Right renal cortex interstitium (tissue), 3 donors: ENCODE results near the gene PFDN2. TPM values are rescaled to one million over a fixed set of nuclear protein-coding genes. Genes with fewer than 3 reads are reported as not detected.
"Not testable (repeated sequence)": the region's sequence is repeated elsewhere in the genome, so short reads cannot be mapped to it uniquely, and the experiment has no call there.

Experiments used
- DNase-seq, 3 donors: peaks; one replicate each; pipeline ENCODE4 v3.0.0-alpha.2; 2013; ENCODE audit warnings: low read depth in 3 of 3, low spot score in 2 of 3
- polyA plus RNA-seq, 3 donors: library from polyadenylated mRNA; unstranded; fragments of 120-200 nt; gene quantifications; one replicate each; pipeline ENCODE4 v1.2.1, GENCODE V29; 2013; ENCODE audit not compliant: insufficient read length in 3 of 3

PFDN2 gene
- polyA plus RNA-seq, 3 donors = 79.7 to 87.7 (median 84.3) TPM

GRCh38 chr1:161065681-161066080 is 52.2 kb downstream of the PFDN2 start:
- not testable (repeated sequence) for DNase-seq

DNA sequence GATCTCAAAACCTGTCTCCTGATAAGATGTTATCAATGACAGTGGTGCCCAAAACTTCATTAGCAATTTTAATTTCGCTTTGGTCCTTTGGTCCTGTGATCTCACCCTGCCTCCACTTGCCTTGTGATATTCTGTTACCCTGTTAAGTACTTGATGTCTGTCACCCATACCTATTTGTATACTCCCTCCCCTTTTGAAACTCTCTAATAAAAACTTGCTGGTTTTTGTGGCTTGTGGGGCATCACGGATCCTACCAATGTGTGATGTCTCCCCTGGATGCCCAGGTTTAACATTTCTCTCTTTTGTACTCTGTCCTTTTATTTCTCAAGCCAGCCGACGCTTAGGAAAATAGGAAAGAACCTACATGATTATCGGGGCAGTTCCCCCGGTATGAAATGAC is 53.9 kb downstream of the PFDN2 start:
- DNase-seq = not testable (repeated sequence)

GRCh38 chr1:161061419-161061818 is 56.4 kb downstream of the PFDN2 start:
- DNase-seq = no peak

- no peak for DNase-seq
Observed at GRCh38 chr1:161059293-161059692, 58.5 kb downstream of the PFDN2 start.

DNA sequence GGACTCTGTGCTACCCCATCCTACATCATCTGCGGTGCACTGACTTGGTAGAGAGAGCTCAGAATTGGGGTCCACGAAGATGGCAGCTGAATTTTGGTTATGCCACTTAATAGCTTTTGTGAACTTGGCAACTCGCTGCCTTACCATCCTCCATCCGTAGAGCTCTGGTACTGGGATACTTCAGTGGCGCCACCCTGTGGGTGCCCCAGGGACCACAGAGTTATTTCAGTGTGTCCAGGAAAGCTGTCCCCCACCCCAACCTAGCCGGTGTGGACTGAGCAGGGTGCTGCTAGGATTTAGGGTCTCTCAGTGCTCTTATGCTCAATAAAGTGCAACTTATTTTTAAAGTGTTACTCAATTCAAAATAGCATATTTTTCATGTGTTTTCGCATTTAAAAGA is 63.0 kb downstream of the PFDN2 start:
- no peak for DNase-seq

DNA sequence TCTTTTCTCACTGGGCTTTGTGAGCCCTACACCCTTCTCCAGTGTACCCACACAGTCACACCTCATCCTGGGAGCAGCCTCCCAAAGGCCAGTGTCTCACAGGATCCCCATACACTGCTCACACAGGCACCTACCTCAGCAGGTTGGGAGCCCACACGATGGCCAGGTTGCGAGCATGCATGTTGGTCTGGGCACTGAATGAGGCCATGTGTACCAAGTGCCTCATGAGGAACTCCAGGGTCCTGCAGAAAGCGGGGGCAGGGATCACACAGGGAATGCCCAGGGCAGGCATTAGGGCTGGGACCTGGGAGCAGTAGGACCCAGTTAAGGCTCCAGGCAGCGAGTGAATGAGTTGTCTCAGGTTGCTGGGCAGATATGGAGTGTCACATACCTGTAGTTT is 63.6 kb downstream of the PFDN2 start:
- no peak for DNase-seq

DNA sequence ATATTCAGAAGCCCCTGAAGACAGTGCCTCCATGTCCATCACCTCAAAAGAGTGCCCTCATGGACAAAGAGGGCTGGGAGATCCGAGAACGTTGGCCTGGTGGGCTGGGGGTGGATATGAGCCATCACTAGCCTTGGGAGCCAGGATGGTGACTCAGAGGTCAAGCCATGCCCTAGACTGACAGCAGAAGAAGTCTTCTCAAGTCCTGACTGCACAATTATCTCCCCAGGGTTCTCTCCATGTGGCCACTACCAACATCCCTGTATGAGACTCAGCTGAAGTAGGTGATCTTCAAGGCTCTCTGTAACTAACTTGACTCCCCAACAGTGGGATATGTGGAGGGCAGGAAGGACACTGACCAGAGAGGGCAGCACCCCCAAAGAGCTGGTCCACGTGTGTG is 64.9 kb downstream of the PFDN2 start:
- no peak for DNase-seq

- DNase-seq = no peak
Observed at GRCh38 chr1:161051219-161051618, 66.6 kb downstream of the PFDN2 start.

Other genes with a start within 250 kb of the PFDN2 start
- 1 to 10 TPM; 1.0 to 2.8 (median 1.2) TPM for gene ITLN1, start 232.9 kb downstream of the PFDN2 start, polyA plus RNA-seq
- gene ITLN2, start 163.2 kb downstream of the PFDN2 start, polyA plus RNA-seq = under 1 TPM in 1 of 3 donors, not detected in 2; 0.47 TPM
- gene F11R, start 96.9 kb downstream of the PFDN2 start, polyA plus RNA-seq = 100 to 1,000 TPM in 1 of 3 donors, 10 to 100 TPM in 2; 93.8 to 100 (median 93.9) TPM
- 10 to 100 TPM; 43.0 to 52.1 (median 49.5) TPM for gene TSTD1, start 79.1 kb downstream of the PFDN2 start, polyA plus RNA-seq
- 10 to 100 TPM; 55.5 to 60.9 (median 60.2) TPM for gene USF1, start 72.1 kb downstream of the PFDN2 start, polyA plus RNA-seq
- 1 to 10 TPM; 1.9 to 2.2 (median 2.0) TPM for gene ARHGAP30, start 48.1 kb downstream of the PFDN2 start, polyA plus RNA-seq
- gene NECTIN4, start 28.5 kb downstream of the PFDN2 start, polyA plus RNA-seq = 1 to 10 TPM; 1.4 to 3.9 (median 3.5) TPM
- gene KLHDC9, start 19.7 kb downstream of the PFDN2 start, polyA plus RNA-seq = 10 to 100 TPM; 16.4 to 18.7 (median 17.6) TPM
- 10 to 100 TPM; 49.0 to 52.7 (median 51.3) TPM for gene NIT1, start 68 bp upstream of the PFDN2 start, polyA plus RNA-seq
- gene DEDD, start 14.6 kb upstream of the PFDN2 start, polyA plus RNA-seq = 10 to 100 TPM; 41.5 to 46.0 (median 43.2) TPM
- gene UFC1, start 35.9 kb upstream of the PFDN2 start, polyA plus RNA-seq = 100 to 1,000 TPM; 173 to 177 (median 174) TPM
- 10 to 100 TPM; 43.4 to 48.1 (median 47.9) TPM for gene USP21, start 41.5 kb upstream of the PFDN2 start, polyA plus RNA-seq
- 10 to 100 TPM; 31.9 to 38.8 (median 35.0) TPM for gene PPOX, start 48.4 kb upstream of the PFDN2 start, polyA plus RNA-seq
- 10 to 100 TPM; 31.5 to 37.3 (median 34.1) TPM for gene B4GALT3, start 59.5 kb upstream of the PFDN2 start, polyA plus RNA-seq
- 1 to 10 TPM in 2 of 3 donors, under 1 TPM in 1; 0.83 to 1.1 (median 1.1) TPM for gene ADAMTS4, start 81.0 kb upstream of the PFDN2 start, polyA plus RNA-seq
- gene NDUFS2, start 84.3 kb upstream of the PFDN2 start, polyA plus RNA-seq = 100 to 1,000 TPM; 206 to 223 (median 214) TPM
- gene FCER1G, start 97.3 kb upstream of the PFDN2 start, polyA plus RNA-seq = 10 to 100 TPM; 13.8 to 15.6 (median 14.4) TPM
- 1 to 10 TPM in 2 of 3 donors, not detected in 1; 2.0 to 4.4 TPM for gene APOA2, start 105.6 kb upstream of the PFDN2 start, polyA plus RNA-seq
- gene TOMM40L, start 108.0 kb upstream of the PFDN2 start, polyA plus RNA-seq = 10 to 100 TPM; 15.9 to 16.7 (median 16.4) TPM
- gene NR1I3, start 120.2 kb upstream of the PFDN2 start, polyA plus RNA-seq = 1 to 10 TPM; 1.5 to 4.7 (median 4.1) TPM
- gene PCP4L1, start 140.7 kb upstream of the PFDN2 start, polyA plus RNA-seq = 1 to 10 TPM in 1 of 3 donors, under 1 TPM in 2; 0.86 to 1.4 (median 0.96) TPM
- gene MPZ, start 191.9 kb upstream of the PFDN2 start, polyA plus RNA-seq = 1 to 10 TPM; 3.0 to 3.6 (median 3.1) TPM
- gene SDHC, start 196.3 kb upstream of the PFDN2 start, polyA plus RNA-seq = 100 to 1,000 TPM; 283 to 300 (median 290) TPM
- 10 to 100 TPM; 13.6 to 17.6 (median 15.8) TPM for gene CFAP126, start 249.8 kb upstream of the PFDN2 start, polyA plus RNA-seq